Measurements from ENCODE around the gene SHROOM3.

DNA sequence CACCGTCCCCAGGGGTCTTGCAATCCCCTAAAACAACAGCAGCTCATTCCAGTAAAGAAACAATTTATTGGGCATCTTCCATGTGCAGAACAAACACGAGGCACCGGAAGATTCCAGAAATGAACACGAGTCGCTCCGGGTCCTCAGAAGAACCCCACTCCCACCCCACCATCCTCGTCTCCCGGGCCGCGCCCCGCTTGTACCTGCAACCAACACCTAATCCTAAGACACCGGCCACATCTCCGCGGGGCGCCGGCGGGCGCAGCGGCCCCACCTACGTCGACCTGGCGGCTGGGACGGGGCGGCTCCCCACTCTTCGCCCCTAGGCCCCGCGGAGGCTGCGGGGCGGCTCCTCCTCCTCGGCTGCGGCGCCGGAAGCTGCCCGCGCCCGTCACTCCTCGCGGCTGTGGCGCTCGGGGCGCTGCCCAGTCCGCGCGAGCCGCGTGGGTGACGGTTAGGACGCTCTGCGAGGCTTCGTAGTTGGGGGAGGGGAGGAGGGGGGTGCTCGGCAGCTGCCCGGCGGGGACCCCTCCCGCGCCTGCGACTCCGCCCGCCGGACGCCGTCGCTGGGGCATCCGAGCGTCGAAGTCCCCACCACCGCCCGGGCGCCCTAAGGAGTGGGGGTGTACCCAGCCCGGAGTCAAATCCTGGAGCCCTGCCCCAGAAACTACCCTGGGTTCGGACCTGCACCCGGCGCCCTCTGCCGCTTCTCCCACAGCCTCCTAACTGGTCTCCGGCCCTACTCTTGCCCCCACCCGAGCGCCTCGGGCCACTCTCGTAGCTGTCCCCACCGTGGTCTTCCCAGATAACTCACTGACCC is 14.1 kb upstream of the SHROOM3 start, which contains the start of gene CCDC158:
- TF ChIP-seq CTCF (IDR thresholded peaks at IDR 0.05 in 8 of 11, conservative IDR thresholded peaks at IDR 0.05 in 3 of 11) (no peak), POLR2A (IDR thresholded peaks at IDR 0.05) (no peak)
